Measurements from ENCODE around the gene ACAD11. TPM values are rescaled to one million over a fixed set of nuclear protein-coding genes. Genes with fewer than 3 reads are reported as not detected.
A peak's percentile ranks its signal among the peaks of the same experiment; 100 is the strongest.

ACAD11 gene
- 14.1 and 15.9 TPM in 2 replicates for total RNA-seq (2014; rRNA removed; shearing (Covaris generic))
- polyA plus RNA-seq (2014; cell fraction: nucleus; rRNA removed), result 15.2 and 15.3 TPM in 2 replicates

- DNase-seq (ENCODE audit: extremely low read depth, low read depth), result peak; percentile 38
Observed at GRCh38 chr3:132659365-132660051, at the start of gene ACAD11. TSS of gene ACAD11 (minus strand) at chr3:132659809. CDS start at chr3:132659751, 58 bp downstream.

- DNase-seq (ENCODE audit: extremely low read depth, low read depth), result no peak
Observed at GRCh38 chr3:132703733-132704132, 44.1 kb upstream of the ACAD11 start.

- no peak for DNase-seq (ENCODE audit: extremely low read depth, low read depth)
Observed at GRCh38 chr3:132695422-132695821, 35.8 kb upstream of the ACAD11 start.

GRCh38 chr3:132694991-132695390, 35.4 kb upstream of the ACAD11 start:
- no peak for DNase-seq (ENCODE audit: extremely low read depth, low read depth)

- DNase-seq (ENCODE audit: extremely low read depth, low read depth), result no peak
Observed at GRCh38 chr3:132690040-132690439, 30.4 kb upstream of the ACAD11 start.

GRCh38 chr3:132682201-132682600, 22.6 kb upstream of the ACAD11 start:
- no peak for DNase-seq (ENCODE audit: extremely low read depth, low read depth)

GRCh38 chr3:132681421-132681820, 21.8 kb upstream of the ACAD11 start:
- no peak for DNase-seq (ENCODE audit: extremely low read depth, low read depth)

- no peak for DNase-seq (ENCODE audit: extremely low read depth, low read depth)
Observed at GRCh38 chr3:132679911-132680310, 20.3 kb upstream of the ACAD11 start.

- no peak for DNase-seq (ENCODE audit: extremely low read depth, low read depth)
Observed at GRCh38 chr3:132675408-132675807, 15.8 kb upstream of the ACAD11 start.

- no peak for DNase-seq (ENCODE audit: extremely low read depth, low read depth)
Observed at GRCh38 chr3:132669256-132669777, 9.7 kb upstream of the ACAD11 start.

GRCh38 chr3:132665230-132665745, 5.7 kb upstream of the ACAD11 start:
- DNase-seq (ENCODE audit: extremely low read depth, low read depth), result no peak

GRCh38 chr3:132662212-132662611, 2.6 kb upstream of the ACAD11 start:
- DNase-seq (ENCODE audit: extremely low read depth, low read depth), result no peak

- DNase-seq (ENCODE audit: extremely low read depth, low read depth), result no peak
Observed at GRCh38 chr3:132661101-132661500, 1.5 kb upstream of the ACAD11 start.

- DNase-seq (ENCODE audit: extremely low read depth, low read depth), result no peak
Observed at GRCh38 chr3:132660811-132661070, 1.1 kb upstream of the ACAD11 start.

- no peak for DNase-seq (ENCODE audit: extremely low read depth, low read depth)
Observed at GRCh38 chr3:132660052-132660810, 622 bp upstream of the ACAD11 start, which contains the start of gene UBA5. TSS of gene UBA5 (plus strand) at chr3:132660329. CDS start at chr3:132660538, 209 bp downstream.

- no peak for DNase-seq (ENCODE audit: extremely low read depth, low read depth)
Observed at GRCh38 chr3:132659000-132659364, 627 bp downstream of the ACAD11 start.

- no peak for DNase-seq (ENCODE audit: extremely low read depth, low read depth)
Observed at GRCh38 chr3:132657869-132658747, 1.5 kb downstream of the ACAD11 start.

- no peak for DNase-seq (ENCODE audit: extremely low read depth, low read depth)
Observed at GRCh38 chr3:132655471-132655870, 4.1 kb downstream of the ACAD11 start.

GRCh38 chr3:132654721-132655120, 4.9 kb downstream of the ACAD11 start:
- DNase-seq (ENCODE audit: extremely low read depth, low read depth), result no peak

GRCh38 chr3:132654190-132654589, 5.4 kb downstream of the ACAD11 start:
- no peak for DNase-seq (ENCODE audit: extremely low read depth, low read depth)

Data from NCI-H460 (cell line).